ENCODE data around the gene APLF.
"Not testable (repeated sequence)": the region's sequence is repeated elsewhere in the genome, so short reads cannot be mapped to it uniquely, and the experiment has no call there.

Gene APLF

DNA sequence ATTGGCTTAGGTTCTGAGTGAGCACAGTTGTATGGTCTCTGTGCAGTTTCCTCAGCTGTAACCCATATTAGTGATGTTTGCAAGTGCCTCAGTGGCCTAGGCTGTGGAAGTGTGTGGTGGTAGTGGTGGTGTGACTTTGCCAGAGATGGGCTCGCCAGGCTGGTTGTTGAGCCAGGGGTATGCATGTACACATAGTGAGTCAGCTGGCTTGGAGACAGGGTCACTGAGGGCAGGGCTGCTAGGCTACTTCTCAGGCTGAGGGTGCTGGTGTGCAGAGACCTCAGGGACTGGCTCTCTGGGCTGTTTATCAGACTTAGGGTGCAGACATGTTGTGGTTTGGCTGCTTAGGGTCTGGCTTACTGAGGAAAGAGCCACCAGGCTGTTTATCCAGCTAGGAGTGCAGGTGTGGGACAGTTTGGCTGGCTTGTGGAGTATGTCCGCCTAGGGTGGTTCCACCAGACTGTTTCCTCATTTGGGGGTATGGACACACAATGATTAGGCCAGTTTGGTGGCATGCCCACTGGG, 15.0 kb downstream of the APLF start:
- no peak overlapping the region for H3K4me3 ChIP-seq (ENCODE audit: low read depth, low read length)
- in situ Hi-C loops (cut with HindIII; ENCODE audit: low sequenced_read_pairs): no loop called here
- TF ChIP-seq, protein P1, sequence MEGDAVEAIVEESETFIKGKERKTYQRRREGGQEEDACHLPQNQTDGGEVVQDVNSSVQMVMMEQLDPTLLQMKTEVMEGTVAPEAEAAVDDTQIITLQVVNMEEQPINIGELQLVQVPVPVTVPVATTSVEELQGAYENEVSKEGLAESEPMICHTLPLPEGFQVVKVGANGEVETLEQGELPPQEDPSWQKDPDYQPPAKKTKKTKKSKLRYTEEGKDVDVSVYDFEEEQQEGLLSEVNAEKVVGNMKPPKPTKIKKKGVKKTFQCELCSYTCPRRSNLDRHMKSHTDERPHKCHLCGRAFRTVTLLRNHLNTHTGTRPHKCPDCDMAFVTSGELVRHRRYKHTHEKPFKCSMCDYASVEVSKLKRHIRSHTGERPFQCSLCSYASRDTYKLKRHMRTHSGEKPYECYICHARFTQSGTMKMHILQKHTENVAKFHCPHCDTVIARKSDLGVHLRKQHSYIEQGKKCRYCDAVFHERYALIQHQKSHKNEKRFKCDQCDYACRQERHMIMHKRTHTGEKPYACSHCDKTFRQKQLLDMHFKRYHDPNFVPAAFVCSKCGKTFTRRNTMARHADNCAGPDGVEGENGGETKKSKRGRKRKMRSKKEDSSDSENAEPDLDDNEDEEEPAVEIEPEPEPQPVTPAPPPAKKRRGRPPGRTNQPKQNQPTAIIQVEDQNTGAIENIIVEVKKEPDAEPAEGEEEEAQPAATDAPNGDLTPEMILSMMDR (IDR thresholded peaks at IDR 0.05; ENCODE audit: low read depth, low read length): no peak
- no peak for DNase-seq (ENCODE audit: low read depth, low spot score)

DNA sequence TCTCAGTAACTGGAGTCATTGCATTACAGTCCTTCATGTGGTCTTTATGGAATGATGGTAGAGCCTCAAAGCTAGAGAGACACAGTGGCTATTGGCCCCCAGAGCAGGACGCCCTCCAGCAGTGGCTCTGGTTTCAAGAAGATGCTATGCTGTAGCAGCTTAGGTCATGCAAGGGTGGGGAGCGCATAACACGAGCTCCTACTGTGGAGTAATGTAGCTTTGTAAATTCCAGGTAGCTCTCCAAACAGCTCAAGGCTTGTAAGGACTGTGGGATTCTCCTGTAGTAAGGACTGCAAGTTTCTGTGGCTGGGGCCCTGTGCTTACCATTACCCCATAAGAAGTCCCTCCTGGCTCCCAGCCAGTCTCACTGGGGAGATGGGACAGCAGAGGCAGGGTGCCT, 15.6 kb downstream of the APLF start:
- in situ Hi-C loops (cut with HindIII; ENCODE audit: low sequenced_read_pairs): no loop called here
- TF ChIP-seq, protein P1 (IDR thresholded peaks at IDR 0.05; ENCODE audit: low read depth, low read length): no peak
- DNase-seq (ENCODE audit: low read depth, low spot score): no peak
- H3K4me3 ChIP-seq (ENCODE audit: low read depth, low read length): no peak overlapping the region

DNA sequence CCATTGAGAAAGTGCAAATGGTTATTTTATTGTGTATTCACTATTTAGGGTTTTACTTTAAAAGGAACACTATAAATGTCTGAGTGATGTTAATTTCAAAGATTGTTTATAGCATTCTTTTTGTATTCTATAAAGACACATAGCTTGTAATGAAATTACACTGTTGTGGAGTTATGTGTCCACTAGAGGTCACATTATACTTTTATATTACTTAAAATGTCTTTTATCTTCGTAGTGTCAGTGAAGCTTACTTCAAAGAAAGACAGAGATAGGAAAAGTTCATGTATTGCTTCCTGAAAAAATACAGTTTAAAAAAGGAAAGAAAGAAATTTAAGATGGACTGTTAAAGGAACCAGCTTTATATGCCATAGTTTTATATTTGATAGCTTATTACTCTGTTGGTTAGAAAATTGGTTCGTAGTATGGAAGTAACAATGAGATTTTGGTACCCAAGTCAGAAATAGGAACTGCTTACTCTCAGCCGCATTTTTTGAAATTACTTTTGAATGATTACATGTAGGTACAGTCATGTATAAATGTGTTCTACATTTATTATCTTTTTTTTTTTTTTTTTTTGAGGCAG, 20.5 kb downstream of the APLF start:
- peak; percentile 43 for DNase-seq (ENCODE audit: low read depth, low spot score)
- no peak overlapping the region for H3K4me3 ChIP-seq (ENCODE audit: low read depth, low read length)
- in situ Hi-C loops (cut with HindIII; ENCODE audit: low sequenced_read_pairs): no loop called here
- TF ChIP-seq, protein P1 (IDR thresholded peaks at IDR 0.05; ENCODE audit: low read depth, low read length): peak; percentile 36

DNA sequence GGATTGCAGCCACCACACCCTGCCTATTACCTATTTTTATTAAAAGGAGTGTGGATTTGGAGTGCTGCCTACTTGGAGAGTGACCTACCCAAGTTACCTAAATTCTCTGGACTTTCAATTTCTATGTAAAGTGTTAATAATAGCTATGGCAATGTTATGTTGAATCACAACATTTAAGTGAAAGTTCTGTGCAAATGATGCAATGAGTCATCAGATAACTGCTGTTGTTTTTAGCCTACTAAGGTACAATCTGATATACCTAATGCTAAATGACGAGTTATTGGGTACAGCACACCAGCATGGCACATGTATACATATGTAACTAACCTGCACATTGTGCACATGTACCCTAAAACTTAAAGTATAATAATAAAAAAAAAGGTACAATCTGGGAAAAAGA, 21.2 kb downstream of the APLF start:
- DNase-seq (ENCODE audit: low read depth, low spot score): peak; percentile 22
- in situ Hi-C loops (cut with HindIII; ENCODE audit: low sequenced_read_pairs); H3K4me3 ChIP-seq (ENCODE audit: low read depth, low read length): not testable (repeated sequence)

DNA sequence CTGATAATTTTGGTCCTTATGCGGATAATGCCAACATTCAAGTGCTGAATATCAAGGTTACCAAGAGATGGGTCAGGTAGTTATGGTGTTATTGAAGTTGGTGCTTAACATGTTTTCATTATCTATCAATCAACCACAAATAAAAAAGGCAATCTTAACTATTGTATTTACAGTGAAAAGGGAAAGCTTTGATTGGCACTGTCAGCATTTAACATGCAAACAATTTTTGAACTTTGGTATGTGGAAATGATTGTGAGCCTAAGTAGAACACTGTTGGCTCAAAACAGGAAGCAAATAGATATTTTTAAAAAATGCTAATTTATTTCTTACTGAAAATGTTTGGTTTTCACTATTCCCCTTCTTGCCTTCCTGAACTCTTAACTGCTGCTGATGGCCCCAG, 21.9 kb downstream of the APLF start:
- H3K4me3 ChIP-seq (ENCODE audit: low read depth, low read length): no peak overlapping the region

DNA sequence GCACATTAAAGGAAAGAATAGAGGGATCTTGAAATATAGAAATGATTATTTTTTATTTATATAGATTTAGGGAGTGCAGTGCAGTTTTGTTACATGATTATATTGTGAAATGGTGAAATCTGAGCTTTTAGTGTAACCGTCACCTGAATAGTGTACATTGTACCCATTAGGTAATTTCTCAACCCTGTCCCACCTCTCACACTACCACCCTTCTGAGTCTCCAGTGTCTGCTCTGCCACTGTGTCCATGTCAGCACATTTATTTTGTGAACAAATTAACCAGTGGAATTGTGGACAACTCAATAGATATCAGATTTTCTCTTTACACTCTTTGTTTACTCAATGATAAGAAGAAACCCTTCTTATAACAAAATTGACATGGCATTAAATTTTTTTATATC, 24.2 kb downstream of the APLF start:
- no peak overlapping the region for H3K4me3 ChIP-seq (ENCODE audit: low read depth, low read length)
- DNase-seq (ENCODE audit: low read depth, low spot score): no peak
- in situ Hi-C loops (cut with HindIII; ENCODE audit: low sequenced_read_pairs): no loop called here
- TF ChIP-seq, protein P1 (IDR thresholded peaks at IDR 0.05; ENCODE audit: low read depth, low read length): no peak

More for the DNA sequence above, 21.9 kb downstream of the APLF start:
- in situ Hi-C loops (cut with HindIII; ENCODE audit: low sequenced_read_pairs): no loop called here
- TF ChIP-seq, protein P1 (IDR thresholded peaks at IDR 0.05; ENCODE audit: low read depth, low read length): no peak
- no peak for DNase-seq (ENCODE audit: low read depth, low spot score)

DNA sequence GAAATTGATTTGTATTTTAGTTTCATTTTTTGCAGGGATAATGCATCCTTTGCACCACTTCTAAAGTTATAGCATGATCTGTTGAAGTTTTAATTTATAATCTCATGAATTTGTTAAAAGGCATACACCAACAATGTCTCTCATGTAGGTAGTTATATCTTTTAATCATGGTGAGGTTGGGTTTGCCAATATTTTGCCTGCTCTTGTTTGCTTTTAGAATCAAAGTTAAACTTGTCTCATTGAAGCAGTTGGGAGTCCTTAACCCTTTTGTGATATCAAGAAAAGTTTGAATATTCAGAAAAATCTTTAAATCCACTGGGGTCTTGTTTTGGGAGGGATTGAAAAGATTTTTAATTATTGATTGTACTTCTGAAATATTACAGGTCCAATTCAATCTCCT, 31.7 kb downstream of the APLF start:
- H3K4me3 ChIP-seq (ENCODE audit: low read depth, low read length): no peak overlapping the region
- in situ Hi-C loops (cut with HindIII; ENCODE audit: low sequenced_read_pairs): no loop called here
- DNase-seq (ENCODE audit: low read depth, low spot score): no peak
- TF ChIP-seq, protein P1 (IDR thresholded peaks at IDR 0.05; ENCODE audit: low read depth, low read length): no peak

Data from astrocyte of the spinal cord (primary cell).